ENCODE results near the gene FAM118A. TPM values are rescaled to one million over a fixed set of nuclear protein-coding genes. Genes with fewer than 3 reads are reported as not detected.
"Not testable (repeated sequence)": the region's sequence is repeated elsewhere in the genome, so short reads cannot be mapped to it uniquely, and the experiment has no call there.

FAM118A gene
- total RNA-seq, 6 experiments from 2014 or later: 8.6 to 13.2 (median 10.7) TPM

GRCh38 chr22:45270095-45271020 lies 39.4 kb upstream of the FAM118A start:
- DNase-seq: no peak
- no peak overlapping the region for H3K27ac Mint-ChIP-seq

DNA sequence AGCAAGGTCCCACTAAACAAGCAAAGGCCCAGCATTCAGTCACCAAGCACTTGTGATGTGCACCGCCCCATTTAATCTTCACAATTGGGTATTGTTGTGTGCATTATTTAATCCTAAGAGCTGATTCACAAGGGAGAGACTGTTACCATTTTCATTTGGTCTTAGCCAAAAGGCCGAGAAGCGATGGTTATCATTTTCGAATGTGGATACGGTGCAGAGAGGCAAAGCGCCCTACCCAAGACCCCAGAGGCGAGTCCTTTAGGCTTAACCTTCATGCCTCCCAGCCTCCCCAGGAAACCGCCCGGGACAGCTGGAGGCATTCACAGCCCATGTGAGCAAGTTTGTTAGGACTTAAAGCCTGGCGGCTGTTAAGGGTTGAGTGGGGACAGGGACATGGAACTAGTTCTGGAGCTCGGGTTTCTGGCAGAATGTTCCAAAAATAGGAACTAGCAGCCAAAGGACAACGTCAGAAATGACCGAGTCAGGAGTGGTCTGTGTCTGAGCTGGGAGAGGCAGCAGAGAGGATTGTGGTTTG lies 38.0 kb upstream of the FAM118A start:
- Mint-ChIP-seq H3K27ac (no peak overlapping the region), H3K27me3 (ENCODE audit: insufficient read depth) (peaks cover 9% of the 10 kb centered on the region), H3K9me3 (no peaks in the 10 kb centered on the region), H3K4me3 (no peak overlapping the region), H3K36me3 (ENCODE audit: low read depth) (no peaks in the 10 kb centered on the region), H3K4me1 (ENCODE audit: low read depth) (peaks cover 17% of the 10 kb centered on the region)
- no peak for DNase-seq
- TF ChIP-seq, protein P1, sequence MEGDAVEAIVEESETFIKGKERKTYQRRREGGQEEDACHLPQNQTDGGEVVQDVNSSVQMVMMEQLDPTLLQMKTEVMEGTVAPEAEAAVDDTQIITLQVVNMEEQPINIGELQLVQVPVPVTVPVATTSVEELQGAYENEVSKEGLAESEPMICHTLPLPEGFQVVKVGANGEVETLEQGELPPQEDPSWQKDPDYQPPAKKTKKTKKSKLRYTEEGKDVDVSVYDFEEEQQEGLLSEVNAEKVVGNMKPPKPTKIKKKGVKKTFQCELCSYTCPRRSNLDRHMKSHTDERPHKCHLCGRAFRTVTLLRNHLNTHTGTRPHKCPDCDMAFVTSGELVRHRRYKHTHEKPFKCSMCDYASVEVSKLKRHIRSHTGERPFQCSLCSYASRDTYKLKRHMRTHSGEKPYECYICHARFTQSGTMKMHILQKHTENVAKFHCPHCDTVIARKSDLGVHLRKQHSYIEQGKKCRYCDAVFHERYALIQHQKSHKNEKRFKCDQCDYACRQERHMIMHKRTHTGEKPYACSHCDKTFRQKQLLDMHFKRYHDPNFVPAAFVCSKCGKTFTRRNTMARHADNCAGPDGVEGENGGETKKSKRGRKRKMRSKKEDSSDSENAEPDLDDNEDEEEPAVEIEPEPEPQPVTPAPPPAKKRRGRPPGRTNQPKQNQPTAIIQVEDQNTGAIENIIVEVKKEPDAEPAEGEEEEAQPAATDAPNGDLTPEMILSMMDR (IDR thresholded peaks at IDR 0.05): no peak

More at GRCh38 chr22:45270095-45271020, 39.4 kb upstream of the FAM118A start:
- Mint-ChIP-seq H3K4me1 (ENCODE audit: low read depth) (peaks cover 17% of the 10 kb centered on the region), H3K36me3 (ENCODE audit: low read depth) (no peaks in the 10 kb centered on the region), H3K9me3 (no peaks in the 10 kb centered on the region), H3K27me3 (ENCODE audit: insufficient read depth) (peaks cover 9% of the 10 kb centered on the region), H3K4me3 (no peak overlapping the region; the same call in 1 of the 2 replicates)
- TF ChIP-seq, protein P1 (IDR thresholded peaks at IDR 0.05): no peak

DNA sequence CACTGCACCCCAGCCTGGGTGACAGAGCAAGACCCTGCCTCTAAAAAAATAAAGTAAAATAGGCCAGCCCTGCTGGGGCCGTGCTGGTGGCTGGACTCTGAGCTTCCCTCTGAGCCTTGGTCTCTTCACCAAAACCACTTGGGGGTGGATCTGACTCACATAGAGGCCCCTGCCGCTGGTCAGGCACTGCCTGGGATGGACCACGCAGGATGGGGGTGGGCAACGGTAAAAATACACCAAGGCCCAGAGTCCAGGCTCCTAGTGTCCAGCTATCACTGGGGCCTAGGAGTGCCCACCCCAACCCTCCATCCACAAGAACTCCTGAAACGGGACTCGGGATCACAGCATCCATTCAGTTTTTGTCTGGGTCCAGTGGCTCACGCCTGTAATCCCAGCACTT lies 37.2 kb upstream of the FAM118A start:
- Mint-ChIP-seq H3K4me3 (no peak overlapping the region), H3K27me3 (ENCODE audit: insufficient read depth) (peaks cover 9% of the 10 kb centered on the region), H3K9me3 (no peaks in the 10 kb centered on the region), H3K36me3 (ENCODE audit: low read depth) (no peaks in the 10 kb centered on the region), H3K4me1 (ENCODE audit: low read depth) (peaks cover 17% of the 10 kb centered on the region), H3K27ac (no peak overlapping the region)
- TF ChIP-seq, protein P1 (IDR thresholded peaks at IDR 0.05): no peak
- DNase-seq: no peak

DNA sequence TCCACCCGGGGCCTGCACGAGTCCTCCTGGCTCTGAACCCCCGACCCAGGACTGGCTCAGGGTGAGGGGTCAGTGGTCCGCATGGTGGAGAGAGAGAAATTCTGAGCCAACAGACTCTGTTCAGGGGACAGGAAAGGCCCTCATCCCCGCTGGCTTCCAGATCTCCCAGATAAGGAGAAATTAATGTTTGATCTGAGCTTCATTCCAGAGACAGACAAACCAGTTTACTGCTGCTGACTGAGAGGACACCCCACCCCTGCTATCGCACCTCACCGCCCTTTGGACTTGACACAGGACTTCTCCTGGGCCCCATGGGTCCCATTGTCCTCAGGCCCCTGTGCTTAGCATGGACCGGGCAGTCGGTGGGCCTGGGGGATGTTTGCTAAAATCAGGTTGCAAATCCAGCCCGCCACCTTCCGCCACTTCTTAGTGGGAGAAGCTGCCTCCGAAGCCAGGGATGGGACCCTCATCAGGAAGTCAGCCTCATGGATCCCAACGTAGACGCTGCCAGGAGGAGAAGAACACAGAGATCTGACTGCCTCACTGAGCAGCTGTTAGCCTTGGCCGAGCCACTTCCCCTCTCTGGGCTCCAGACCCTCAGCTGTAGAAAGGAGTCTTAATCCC lies 36.2 kb upstream of the FAM118A start:
- Mint-ChIP-seq H3K9me3 (no peaks in the 10 kb centered on the region), H3K4me1 (ENCODE audit: low read depth) (peaks cover 17% of the 10 kb centered on the region), H3K4me3 (no peak overlapping the region), H3K27me3 (ENCODE audit: insufficient read depth) (peaks cover 9% of the 10 kb centered on the region), H3K27ac (no peak overlapping the region), H3K36me3 (ENCODE audit: low read depth) (no peaks in the 10 kb centered on the region)
- TF ChIP-seq, protein P1 (IDR thresholded peaks at IDR 0.05): no peak
- DNase-seq: no peak

- H3K36me3 Mint-ChIP-seq (ENCODE audit: low read depth): no peaks in the 10 kb centered on the region
- TF ChIP-seq, protein P1 (IDR thresholded peaks at IDR 0.05): no peak
- peaks cover 3% of the 10 kb centered on the region for H3K27me3 Mint-ChIP-seq (ENCODE audit: insufficient read depth)
- no peaks in the 10 kb centered on the region for H3K9me3 Mint-ChIP-seq
- H3K4me3 Mint-ChIP-seq: no peak overlapping the region
- no peak overlapping the region for H3K27ac Mint-ChIP-seq
- no peak for DNase-seq
- H3K4me1 Mint-ChIP-seq (ENCODE audit: low read depth): peaks cover 24% of the 10 kb centered on the region
Observed at GRCh38 chr22:45276507-45277105, 33.1 kb upstream of the FAM118A start.

DNA sequence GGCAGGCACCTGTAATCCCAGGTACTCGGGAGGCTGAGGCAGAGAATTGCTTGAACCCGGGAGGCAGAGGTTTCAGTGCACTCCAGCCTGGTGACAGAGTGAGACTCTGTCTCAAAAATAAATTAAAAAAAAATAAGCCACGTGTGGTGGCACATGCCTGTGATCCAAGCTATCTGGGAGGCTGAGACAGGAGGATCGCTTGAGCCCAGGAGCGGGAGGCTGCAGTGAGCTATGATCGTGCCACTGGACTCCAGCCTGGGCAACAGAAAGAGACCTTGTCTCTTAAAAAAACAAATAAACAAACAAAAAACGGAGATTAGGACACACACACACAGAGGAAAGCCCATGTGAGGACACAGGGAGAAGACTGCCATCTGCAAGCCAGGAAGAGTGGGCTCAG lies 32.0 kb upstream of the FAM118A start:
- not testable (repeated sequence) for DNase-seq; H3K27ac Mint-ChIP-seq; H3K36me3 Mint-ChIP-seq (ENCODE audit: low read depth); H3K27me3 Mint-ChIP-seq (ENCODE audit: insufficient read depth); H3K4me3 Mint-ChIP-seq; H3K9me3 Mint-ChIP-seq
- H3K4me1 Mint-ChIP-seq (ENCODE audit: low read depth): peaks cover 18% of the 10 kb centered on the region

All from HFFc6 (cell line).